ENCODE data around the gene NLGN1. TPM values are rescaled to one million over a fixed set of nuclear protein-coding genes. Genes with fewer than 3 reads are reported as not detected.

Gene NLGN1
- total RNA-seq, 1 experiment from 2014 or later = not detected

GRCh38 chr3:174202116-174202515, 804.6 kb downstream of the NLGN1 start:
- no peak overlapping the region for H3K9ac ChIP-seq (ENCODE audit: low read length)
- intact Hi-C loops (cut with micrococcal nuclease) = no loop called here
- no peaks in the 10 kb centered on the region for H3K27me3 ChIP-seq (ENCODE audit: insufficient read depth, low read length)
- RAD21 ChIA-PET (ENCODE audit: low non-redundant PET in 1 of 2, low total read pairs in 2 of 2, uncharacterized antibody in 2 of 2, unreplicated experiment in 2 of 2) = no interaction called here
- H4K20me1 ChIP-seq (ENCODE audit: insufficient read depth) = no peaks in the 10 kb centered on the region
- no peaks in the 10 kb centered on the region for H3K4me1 ChIP-seq (ENCODE audit: control insufficient read depth in 1 of 2, insufficient read depth in 2 of 2, low read length in 2 of 2)
- TF ChIP-seq JUND (IDR thresholded peaks at IDR 0.05) (no peak), CBX3 (IDR thresholded peaks at IDR 0.05; ENCODE audit: low read depth) (no peak), CEBPB (IDR thresholded peaks at IDR 0.05; ENCODE audit: low read depth) (no peak), ATF3 (IDR thresholded peaks at IDR 0.05) (no peak), FOSL1 (IDR thresholded peaks at IDR 0.05; ENCODE audit: low read depth) (no peak), REST (IDR thresholded peaks at IDR 0.05; ENCODE audit: low read depth) (no peak), SRF (IDR thresholded peaks at IDR 0.05; ENCODE audit: low read depth) (no peak), EZH2phosphoT487 (IDR thresholded peaks at IDR 0.05; ENCODE audit: borderline replicate concordance) (no peak), ZNF274 (IDR thresholded peaks at IDR 0.05; ENCODE audit: low read depth, low read length) (no peak), POLR2AphosphoS5 (IDR thresholded peaks at IDR 0.05; ENCODE audit: low read depth, low read length) (no peak), EZH2 (IDR thresholded peaks at IDR 0.05) (no peak), RAD21 (IDR thresholded peaks at IDR 0.05; ENCODE audit: low read depth) (no peak), EGR1 (IDR thresholded peaks at IDR 0.05; ENCODE audit: low read depth) (no peak), YY1 (IDR thresholded peaks at IDR 0.05; ENCODE audit: extremely low read depth, insufficient replicate concordance, low read depth, low read length) (no peak), ZBTB33 (IDR thresholded peaks at IDR 0.05; ENCODE audit: extremely low read depth, insufficient replicate concordance, low read length) (no peak)
- H2AFZ ChIP-seq (ENCODE audit: low read depth, low read length, poor library complexity, severe bottlenecking) = no peak overlapping the region
- POLR2A ChIA-PET = no interaction called here
- H3K9me3 ChIP-seq (ENCODE audit: control insufficient read depth in 1 of 2, insufficient read depth in 1 of 2, low read depth in 1 of 2, low read length in 2 of 2) = no peaks in the 10 kb centered on the region
- CTCF ChIA-PET = no interaction called here
- no peak overlapping the region for H3K27ac ChIP-seq (ENCODE audit: low read depth, low read length)
- no peaks in the 10 kb centered on the region for H3K9me2 ChIP-seq (ENCODE audit: insufficient read depth)
- ATAC-seq (no peak), DNase-seq (ENCODE audit: low read depth, low spot score) (no peak)
- H3K4me2 ChIP-seq (ENCODE audit: low read length) = no peak overlapping the region
- BruUV-seq (replicated peaks) = no TSS peak
- no peak overlapping the region for H3K4me3 ChIP-seq (replicated peaks in 1 of 2; ENCODE audit: low read depth in 1 of 2, low read length in 2 of 2)
- H3K36me3 ChIP-seq (ENCODE audit: control insufficient read depth in 1 of 2, insufficient read depth in 2 of 2, low read length in 2 of 2) = no peaks in the 10 kb centered on the region
- no peaks in the 10 kb centered on the region for H3K79me2 ChIP-seq (ENCODE audit: insufficient read depth, low read length)
